HCT116 (cell line): ENCODE measurements around the gene SLC38A6. TPM values are rescaled to one million over a fixed set of nuclear protein-coding genes. Genes with fewer than 3 reads are reported as not detected.

Source experiments
- ATAC-seq: fragments of 200-7000 bp; cut with Tn5 transposase; 2 replicates; pipeline ENCODE4 v1.9.1; 2020; ENCODE audit warnings: mild to moderate bottlenecking, moderate library complexity
- BruUV-seq: library from RNA; stranded (reverse); fragments of 400-500 nt; replicated peaks from 2 replicates; lab custom pipeline; 2021; lab: Mats Ljungman, UMichigan
- CTCF ChIA-PET: fragments of 300-600 bp; sonication (Branson Sonifier 250); formaldehyde crosslinking; loops from one replicate; lab custom pipeline; 2021; ENCODE audit warnings: antibody characterized with exemption; lab: Charles Lee
- POLR2A ChIA-PET: fragments of 300-600, 350-600 bp; sonication (Branson Sonifier 250); formaldehyde crosslinking; loops from one replicate; lab custom pipeline; 2021; ENCODE audit warnings: antibody characterized with exemption; lab: Charles Lee
- RAD21 ChIA-PET, 2 experiments: fragments of 300-600 bp; sonication (Branson Sonifier 250); formaldehyde crosslinking; loops; one replicate each; lab custom pipeline; 2023; ENCODE audit warnings: low total read pairs in 2 of 2; ENCODE audit not compliant: uncharacterized antibody in 2 of 2, unreplicated experiment in 2 of 2, low non-redundant PET in 1 of 2; lab: Charles Lee
- DNase-seq: peaks from one replicate; pipeline ENCODE4 v3.0.0-alpha.2; 2010; ENCODE audit warnings: low read depth, low spot score
- H2AFZ ChIP-seq: fragments of 200-600 bp; shearing (Covaris generic), sonication (generic); 2 replicates; pipeline ENCODE4 v1.6.1; 2017; ENCODE audit warnings: low read depth, mixed run types, mixed read lengths, antibody characterized with exemption, low read length; ENCODE audit not compliant: poor library complexity, severe bottlenecking
- H3K27ac ChIP-seq: 2 replicates; pipeline ENCODE4 v1.5.1; 2012; ENCODE audit warnings: low read depth, low read length
- H3K27me3 ChIP-seq: fragments of 200-600 bp; sonication (generic); 2 replicates; pipeline ENCODE4 v1.6.1; 2016; ENCODE audit warnings: mixed run types, low read length, mixed read lengths; ENCODE audit not compliant: insufficient read depth
- H3K36me3 ChIP-seq, 2 experiments: fragments of 200-500 bp in 1 of 2; fragments of 200-600 bp in 1 of 2; sonication (Bioruptor generic) in 1 of 2; sonication (generic) in 1 of 2; 2 replicates each; pipeline versions ENCODE4 v1.5.1 to v1.6.1; 2014 to 2016; ENCODE audit warnings: low read length in 2 of 2, inconsistent platforms in 1 of 2, mixed read lengths in 1 of 2, mixed run types in 1 of 2; ENCODE audit not compliant: insufficient read depth in 2 of 2, control insufficient read depth in 1 of 2
- H3K4me1 ChIP-seq, 2 experiments: fragments of 200-600 bp in 1 of 2; sonication (generic) in 1 of 2; 2 replicates each; pipeline versions ENCODE4 v1.5.1 to v1.6.1; 2012 to 2017; ENCODE audit warnings: low read length in 2 of 2, inconsistent platforms in 1 of 2, mild to moderate bottlenecking in 1 of 2, mixed read lengths in 1 of 2, mixed run types in 1 of 2, moderate library complexity in 1 of 2; ENCODE audit not compliant: insufficient read depth in 2 of 2, control insufficient read depth in 1 of 2
- H3K4me2 ChIP-seq: fragments of 200-600 bp; sonication (generic); 2 replicates; pipeline ENCODE4 v1.6.1; 2017; ENCODE audit warnings: mixed run types, low read length, mixed read lengths
- H3K4me3 ChIP-seq, 2 experiments: fragments of 200-600 bp in 1 of 2; sonication (generic) in 1 of 2; replicated peaks in 1 of 2; 2 replicates each; pipeline ENCODE4 v1.5.1; 2011 to 2016; ENCODE audit warnings: low read length in 2 of 2, control low read depth in 1 of 2, low read depth in 1 of 2, mild to moderate bottlenecking in 1 of 2, mixed read lengths in 1 of 2, mixed run types in 1 of 2
- H3K79me2 ChIP-seq: fragments of 200-600 bp; sonication (generic); 2 replicates; pipeline ENCODE4 v1.6.1; 2017; ENCODE audit warnings: mild to moderate bottlenecking, mixed run types, low read length, moderate library complexity, mixed read lengths; ENCODE audit not compliant: insufficient read depth
- H3K9ac ChIP-seq: fragments of 200-600 bp; sonication (generic); 2 replicates; pipeline ENCODE4 v1.6.1; 2016; ENCODE audit warnings: low read length, mixed read lengths
- H3K9me2 ChIP-seq: fragments of 200-600 bp; sonication (generic), shearing (Covaris generic); 2 replicates; pipeline ENCODE4 v1.6.1; 2017; ENCODE audit warnings: mixed run types, mild to moderate bottlenecking, moderate library complexity; ENCODE audit not compliant: insufficient read depth
- H3K9me3 ChIP-seq, 2 experiments: fragments of 200-500 bp in 1 of 2; fragments of 200-600 bp in 1 of 2; sonication (Bioruptor generic) in 1 of 2; sonication (generic) in 1 of 2; 2 replicates each; pipeline ENCODE4 v1.6.1; 2014 to 2017; ENCODE audit warnings: low read length in 2 of 2, mixed read lengths in 2 of 2, inconsistent platforms in 1 of 2, low read depth in 1 of 2, mild to moderate bottlenecking in 1 of 2, mixed run types in 1 of 2, moderate library complexity in 1 of 2; ENCODE audit not compliant: control insufficient read depth in 1 of 2, insufficient read depth in 1 of 2
- H4K20me1 ChIP-seq: fragments of 200-600 bp; sonication (generic), shearing (Covaris generic); 2 replicates; pipeline ENCODE4 v1.6.1; 2017; ENCODE audit warnings: mixed run types, mild to moderate bottlenecking, moderate library complexity; ENCODE audit not compliant: insufficient read depth
- ATF3 ChIP-seq: IDR thresholded peaks from 2 replicates; pipeline ENCODE4 v1.6.1; 2012
- CBX3 ChIP-seq: IDR thresholded peaks from 2 replicates; pipeline ENCODE4 v1.6.1; 2012; ENCODE audit warnings: low read depth
- CEBPB ChIP-seq: IDR thresholded peaks from 2 replicates; pipeline ENCODE4 v1.6.1; 2012; ENCODE audit warnings: low read depth
- CTCF ChIP-seq, 3 experiments: fragments of 200-600 bp in 1 of 3; sonication (generic) in 1 of 3; IDR thresholded peaks in 2 of 3; conservative IDR thresholded peaks in 1 of 3; 2 replicates each; pipeline ENCODE4 v1.5.1; 2012 to 2017; ENCODE audit warnings: low read depth in 2 of 3, low read length in 2 of 3, antibody characterized with exemption in 1 of 3, borderline replicate concordance in 1 of 3, control low read depth in 1 of 3, mild to moderate bottlenecking in 1 of 3, mixed read lengths in 1 of 3, mixed run types in 1 of 3, moderate library complexity in 1 of 3; ENCODE audit not compliant: insufficient read depth in 1 of 3
- ELF1 ChIP-seq: IDR thresholded peaks from 2 replicates; pipeline ENCODE4 v1.6.1; 2012; ENCODE audit warnings: low read depth, borderline replicate concordance
- EZH2 ChIP-seq: fragments of 200-600 bp; sonication (generic); IDR thresholded peaks from 2 replicates; pipeline ENCODE4 v1.6.1; 2017; ENCODE audit warnings: antibody characterized with exemption, mixed run types
- EZH2phosphoT487 ChIP-seq: fragments of 200-600 bp; IDR thresholded peaks from 2 replicates; pipeline ENCODE4 v1.6.1; 2018; ENCODE audit warnings: antibody characterized with exemption, borderline replicate concordance
- FOSL1 ChIP-seq: IDR thresholded peaks from 2 replicates; pipeline ENCODE4 v1.6.1; 2012; ENCODE audit warnings: low read depth
- JUND ChIP-seq: IDR thresholded peaks from 2 replicates; pipeline ENCODE4 v1.6.1; 2012
- MAX ChIP-seq: IDR thresholded peaks from 2 replicates; pipeline ENCODE4 v1.6.1; 2012
- POLR2A ChIP-seq: IDR thresholded peaks from 2 replicates; pipeline ENCODE4 v1.7.0; 2011; ENCODE audit warnings: borderline replicate concordance; ENCODE audit not compliant: insufficient read depth, insufficient read length; ENCODE audit errors: extremely low read depth
- REST ChIP-seq: IDR thresholded peaks from 2 replicates; pipeline ENCODE4 v1.6.1; 2012; ENCODE audit warnings: low read depth
- SIN3A ChIP-seq: IDR thresholded peaks from 2 replicates; pipeline ENCODE4 v1.6.1; 2012; ENCODE audit warnings: low read depth
- SRF ChIP-seq: IDR thresholded peaks from 2 replicates; pipeline ENCODE4 v1.6.1; 2012; ENCODE audit warnings: low read depth
- TCF7L2 ChIP-seq: IDR thresholded peaks from 2 replicates; pipeline ENCODE4 v1.7.0; 2011; ENCODE audit warnings: borderline replicate concordance, inconsistent platforms; ENCODE audit not compliant: insufficient read depth, insufficient read length; ENCODE audit errors: extremely low read depth
- YY1 ChIP-seq: IDR thresholded peaks from 2 replicates; pipeline ENCODE4 v1.6.1; 2011; ENCODE audit warnings: low read length, low read depth, moderate library complexity, mild to moderate bottlenecking; ENCODE audit not compliant: insufficient replicate concordance; ENCODE audit errors: extremely low read depth
- ZBTB33 ChIP-seq: IDR thresholded peaks from 2 replicates; pipeline ENCODE4 v1.6.1; 2011; ENCODE audit warnings: mild to moderate bottlenecking, low read length, moderate library complexity; ENCODE audit not compliant: insufficient replicate concordance; ENCODE audit errors: extremely low read depth
- ZFX ChIP-seq: fragments of 450-650 bp; IDR thresholded peaks from 2 replicates; pipeline ENCODE4 v1.6.1; 2017
- ZNF274 ChIP-seq: fragments of 200-500 bp; sonication (Bioruptor generic); IDR thresholded peaks from 2 replicates; pipeline ENCODE4 v1.6.1; 2014; ENCODE audit warnings: mild to moderate bottlenecking, low read depth, low read length, inconsistent platforms
- intact Hi-C: fragments of 100-400 bp; cut with micrococcal nuclease; formaldehyde crosslinking; loops from 2 replicates; pipeline ENCODE4 v1.10.0; 2022
- total RNA-seq: library from RNA; stranded (reverse); gene quantifications from one replicate; pipeline ENCODE4 v1.2.1, GENCODE V29; 2021; ENCODE audit not compliant: unreplicated experiment

SLC38A6 gene
- total RNA-seq, 1 experiment from 2014 or later: 9.5 TPM

- CTCF ChIA-PET: no interaction called here
Observed at GRCh38 chr14:61048640-61049039, 67.6 kb downstream of the SLC38A6 start.

More at GRCh38 chr14:61048640-61049039, 67.6 kb downstream of the SLC38A6 start:
- H3K4me2 ChIP-seq: no peak overlapping the region
- H3K9me2 ChIP-seq: no peaks in the 10 kb centered on the region
- ATAC-seq: no peak
- RAD21 ChIA-PET: no interaction called here
- intact Hi-C loops: no loop called here
- H3K79me2 ChIP-seq: no peaks in the 10 kb centered on the region
- H2AFZ ChIP-seq: no peak overlapping the region
- no peak for TF ChIP-seq POLR2A
- no peak for TF ChIP-seq FOSL1
- TF ChIP-seq EZH2phosphoT487: no peak
- TF ChIP-seq EZH2: no peak
- no peak for TF ChIP-seq CBX3
- TF ChIP-seq JUND: no peak
- TF ChIP-seq ZNF274: no peak
- TF ChIP-seq CTCF (IDR thresholded peaks at IDR 0.05 in 2 of 3, conservative IDR thresholded peaks at IDR 0.05 in 1 of 3; ENCODE audit: borderline replicate concordance in 1 of 3, insufficient read depth in 1 of 3, low read depth in 2 of 3, low read length in 2 of 3): no peak
- TF ChIP-seq YY1: no peak
- TF ChIP-seq CEBPB: no peak
- no peak for TF ChIP-seq ZBTB33
- no peak for TF ChIP-seq MAX
- no peak for TF ChIP-seq SRF
- no peak for TF ChIP-seq ATF3
- no peak for TF ChIP-seq ELF1
- TF ChIP-seq TCF7L2: no peak
- TF ChIP-seq REST: no peak
- no peak for TF ChIP-seq ZFX
- TF ChIP-seq SIN3A: no peak
- TF ChIP-seq, all 23 proteins: peak for 0
- no TSS peak for BruUV-seq
- Histone ChIP-seq H3K4me1 (no peaks in the 10 kb centered on the region), H3K27ac (no peak overlapping the region), H3K9ac (no peak overlapping the region), H4K20me1 (no peaks in the 10 kb centered on the region), H3K27me3 (no peaks in the 10 kb centered on the region), H3K9me3 (no peaks in the 10 kb centered on the region), H3K36me3 (no peaks in the 10 kb centered on the region), H3K4me3 (no peak overlapping the region)
- no peak for DNase-seq
- POLR2A ChIA-PET: no interaction called here
